Thoracic aorta endothelial cell (primary cell): ENCODE results near the gene MYO1B. TPM values are rescaled to one million over a fixed set of nuclear protein-coding genes. Genes with fewer than 3 reads are reported as not detected.

Experiments used
- small RNA-seq: library from RNA; depleted of rRNA; stranded (forward); fragments of <200 nt; gene quantifications from one replicate; pipeline ENCODE3, GENCODE V24; 2012
- total RNA-seq: library from RNA; depleted of rRNA; stranded (reverse); fragments of >200 nt; gene quantifications from 2 replicates; pipeline ENCODE4 v1.2.3, GENCODE V29; 2012

The MYO1B gene
- 45.5 and 84.6 TPM in 2 replicates for total RNA-seq

DNA sequence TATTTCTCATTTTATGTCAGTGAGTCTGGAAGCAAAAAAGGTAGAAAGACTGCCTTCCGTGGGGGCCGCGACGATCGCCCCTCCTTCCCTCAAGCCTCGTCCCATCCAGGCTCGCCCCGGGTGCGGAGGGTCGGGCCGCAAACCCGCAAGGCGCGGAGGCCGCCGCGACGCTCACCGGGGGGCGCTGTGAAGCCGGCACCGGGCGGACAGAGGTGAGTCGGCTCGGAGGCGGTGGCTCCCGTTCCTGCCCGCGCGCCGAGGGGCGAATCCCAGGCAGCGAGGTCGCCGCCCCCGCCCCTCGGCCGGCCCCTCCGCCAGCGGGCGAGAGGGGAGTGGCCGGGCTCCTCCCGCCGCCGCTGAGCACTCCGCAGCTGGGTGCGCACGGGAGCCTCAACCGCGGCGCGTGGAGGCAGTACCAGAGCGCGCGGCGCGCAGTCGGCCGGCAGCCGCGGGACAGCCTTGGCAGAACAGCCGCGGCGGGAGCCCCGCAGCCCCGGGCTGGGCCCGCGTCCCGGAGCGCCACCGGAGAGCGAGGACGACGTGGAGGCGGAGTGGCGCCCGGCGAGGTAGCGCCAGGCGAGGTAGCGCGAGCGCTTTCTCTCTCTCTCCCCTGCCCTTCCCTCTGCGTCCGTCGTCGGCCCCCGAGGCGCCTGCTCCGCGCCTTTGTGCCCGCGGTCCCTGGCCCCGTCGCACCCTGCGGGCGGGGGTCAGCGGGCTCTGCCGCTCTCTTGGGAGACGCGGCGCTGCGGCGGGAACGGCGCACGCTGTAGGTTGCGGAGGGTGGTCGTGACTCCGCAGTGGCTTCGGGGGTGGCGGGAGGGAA is at the start of gene MYO1B:
Gene MYO1B (plus strand): TSS at position 359 of the 823 bp plus-strand sequence. CDS start 31,492 bp downstream, outside the sequence.

Small RNAs within 50 kb of the gene (small RNA-seq; reads per million reads assigned to genes)
- not detected for gene RNU6-1045P

Other genes starting within 250 kb of the MYO1B start
- 70.6 and 109 TPM in 2 replicates for gene STAT1, start 231.2 kb upstream of the MYO1B start, total RNA-seq
- gene STAT4, start 94.4 kb upstream of the MYO1B start, total RNA-seq = 0.07 and 0.27 TPM in 2 replicates